Osteoblast (primary cell): Measurements from ENCODE around the gene PCDHGA6. TPM values are rescaled to one million over a fixed set of nuclear protein-coding genes. Genes with fewer than 3 reads are reported as not detected.

Experiments used
- DNase-seq: peaks from one replicate; pipeline ENCODE4 v3.0.0; 2011; ENCODE audit warnings: low spot score, mixed read lengths; ENCODE audit not compliant: insufficient read length; ENCODE audit errors: missing footprints
- H2AFZ ChIP-seq: 2 replicates; pipeline ENCODE4 v1.6.0; 2011; ENCODE audit warnings: mild to moderate bottlenecking, low read length
- H3K27ac ChIP-seq: 2 replicates; pipeline ENCODE4 v1.5.1; 2011; ENCODE audit warnings: mild to moderate bottlenecking, low read depth, low read length, moderate library complexity
- H3K27me3 ChIP-seq: 2 replicates; pipeline ENCODE4 v1.6.0; 2012; ENCODE audit warnings: mild to moderate bottlenecking, control low read depth, inconsistent platforms, low read length, moderate library complexity; ENCODE audit not compliant: insufficient read depth
- H3K36me3 ChIP-seq: 2 replicates; pipeline ENCODE4 v1.5.1; 2011; ENCODE audit warnings: mild to moderate bottlenecking, low read length, control low read depth, moderate library complexity; ENCODE audit not compliant: insufficient read depth
- H3K4me1 ChIP-seq: 2 replicates; pipeline ENCODE4 v1.5.1; 2011; ENCODE audit warnings: mild to moderate bottlenecking, low read length, control low read depth, moderate library complexity; ENCODE audit not compliant: insufficient read depth
- H3K4me2 ChIP-seq: 2 replicates; pipeline ENCODE4 v1.6.0; 2011; ENCODE audit warnings: mild to moderate bottlenecking, low read length; ENCODE audit not compliant: insufficient read depth
- H3K4me3 ChIP-seq: fragments of 200-600 bp; sonication (generic); 3 replicates; pipeline ENCODE4 v1.5.1; 2012; ENCODE audit warnings: mild to moderate bottlenecking, low read length, inconsistent platforms; ENCODE audit not compliant: insufficient read depth
- H3K79me2 ChIP-seq: 2 replicates; pipeline ENCODE4 v1.6.0; 2012; ENCODE audit warnings: mild to moderate bottlenecking, low read length, control low read depth, inconsistent platforms; ENCODE audit not compliant: insufficient read depth
- H3K9me3 ChIP-seq: 2 replicates; pipeline ENCODE4 v1.5.1; 2011; ENCODE audit warnings: low read depth, low read length, control low read depth
- H4K20me1 ChIP-seq: 2 replicates; pipeline ENCODE4 v1.6.0; 2012; ENCODE audit warnings: mild to moderate bottlenecking, low read length, control low read depth; ENCODE audit not compliant: insufficient read depth
- CTCF ChIP-seq: IDR thresholded peaks from 2 replicates; pipeline ENCODE4 v1.5.1; 2011; ENCODE audit warnings: mild to moderate bottlenecking, low read depth, low read length, moderate library complexity; ENCODE audit errors: extremely low read depth
- total RNA-seq: library from RNA; depleted of rRNA; stranded (reverse); fragments of >200 nt; gene quantifications from 2 replicates; pipeline ENCODE4 v1.2.3, GENCODE V29; 2012

PCDHGA6 gene
- total RNA-seq, 1 donor, result 5.1 TPM

- no peak for TF ChIP-seq CTCF
- Histone ChIP-seq H4K20me1 (no peaks in the 10 kb centered on the region), H3K27ac (no peak overlapping the region), H3K27me3 (no peaks in the 10 kb centered on the region), H3K4me2 (no peak overlapping the region), H3K36me3 (no peaks in the 10 kb centered on the region), H3K9me3 (peaks cover 15% of the 10 kb centered on the region), H2AFZ (no peak overlapping the region), H3K4me3 (peak overlapping the region; percentile 14), H3K79me2 (peaks cover 11% of the 10 kb centered on the region), H3K4me1 (peaks cover 8% of the 10 kb centered on the region)
- DNase-seq, result no peak
Measured at GRCh38 chr5:141419074-141419880, 45.6 kb downstream of the PCDHGA6 start.

GRCh38 chr5:141420855-141421488 is 47.3 kb downstream of the PCDHGA6 start, which contains the start of gene PCDHGA11:
PCDHGA11 (plus strand) TSS chr5:141421051; CDS start chr5:141421228, 177 bp downstream.
- Histone ChIP-seq H3K27ac (peak within 1 kb of the TSS; percentile 36), H4K20me1 (no peaks in the 10 kb centered on the region), H2AFZ (peak within 1 kb of the TSS; percentile 80), H3K9me3 (peaks cover 15% of the 10 kb centered on the region), H3K4me2 (peak within 1 kb of the TSS; percentile 83), H3K4me1 (peaks cover 8% of the 10 kb centered on the region), H3K27me3 (no peaks in the 10 kb centered on the region), H3K4me3 (peak within 1 kb of the TSS; percentile 79), H3K36me3 (no peaks in the 10 kb centered on the region), H3K79me2 (peaks cover 11% of the 10 kb centered on the region)
- TF ChIP-seq CTCF, result peak; percentile 78
- peak; percentile 95 for DNase-seq

GRCh38 chr5:141421489-141421855 is 47.8 kb downstream of the PCDHGA6 start:
- H3K9me3 ChIP-seq, result peaks cover 15% of the 10 kb centered on the region
- H3K4me2 ChIP-seq, result peak overlapping the region; percentile 83

More at GRCh38 chr5:141421489-141421855, 47.8 kb downstream of the PCDHGA6 start:
- DNase-seq, result no peak
- peak overlapping the region; percentile 36 for H3K27ac ChIP-seq
- peak overlapping the region; percentile 80 for H2AFZ ChIP-seq
- peak overlapping the region; percentile 79 for H3K4me3 ChIP-seq
- no peak for TF ChIP-seq CTCF
- H3K27me3 ChIP-seq, result no peaks in the 10 kb centered on the region
- H3K4me1 ChIP-seq, result peaks cover 8% of the 10 kb centered on the region
- H4K20me1 ChIP-seq, result no peaks in the 10 kb centered on the region
- H3K36me3 ChIP-seq, result no peaks in the 10 kb centered on the region
- peaks cover 12% of the 10 kb centered on the region for H3K79me2 ChIP-seq
